Activated T-cell treated with anti-CD3 and anti-CD28 coated beads for 48 hours (primary cell): Measurements from ENCODE around the gene RBM7.

Source experiments
- DNase-seq: peaks from one replicate; pipeline ENCODE4 v3.0.0-alpha.2; 2020; ENCODE audit warnings: low read depth

The RBM7 gene

DNA sequence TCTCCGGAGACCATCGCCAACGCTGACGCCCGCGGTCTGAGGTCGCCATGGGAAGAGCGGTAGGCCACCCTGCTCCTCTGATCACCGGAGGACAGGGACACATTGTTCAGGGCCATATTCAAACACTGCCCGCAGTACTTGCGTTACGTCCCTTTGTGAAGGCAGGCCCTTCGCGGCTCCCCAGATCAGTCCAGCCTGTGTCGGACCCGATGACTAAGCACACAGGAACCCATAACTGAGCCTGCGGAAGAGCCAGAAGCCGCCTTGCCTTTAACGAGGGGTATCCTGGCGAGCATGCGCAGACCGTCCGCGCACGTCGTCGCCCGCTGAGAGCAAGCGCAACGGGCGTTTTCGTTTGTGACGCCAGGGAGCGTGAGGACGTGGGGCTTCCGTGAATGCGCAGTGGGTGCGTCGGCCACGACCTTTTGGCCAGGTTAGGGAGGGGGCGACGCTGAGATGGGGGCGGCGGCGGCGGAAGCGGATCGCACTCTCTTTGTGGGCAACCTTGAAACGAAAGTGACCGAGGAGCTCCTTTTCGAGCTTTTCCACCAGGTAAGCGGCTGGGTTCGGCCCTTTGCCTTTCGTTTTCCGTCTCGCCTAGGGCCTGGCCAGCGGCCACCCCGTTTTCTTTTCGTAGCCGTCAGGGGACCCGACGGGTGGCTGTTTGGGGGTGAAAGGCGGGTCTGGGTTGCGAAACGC, at the start of gene RBM7, which contains the start of gene C11orf71:
TSS of gene RBM7 (plus strand) at position 451 of the 699 bp plus-strand sequence. CDS start at position 457, 6 bp downstream.
TSS of gene C11orf71 (minus strand) at position 296 of the 699 bp plus-strand sequence. CDS start at position 116, 180 bp downstream.
- DNase-seq: peak; percentile 94

- no peak for DNase-seq
Measured at GRCh38 chr11:114353443-114353842, 47.0 kb upstream of the RBM7 start.

GRCh38 chr11:114354076-114354475, 46.4 kb upstream of the RBM7 start:
- DNase-seq: no peak

DNA sequence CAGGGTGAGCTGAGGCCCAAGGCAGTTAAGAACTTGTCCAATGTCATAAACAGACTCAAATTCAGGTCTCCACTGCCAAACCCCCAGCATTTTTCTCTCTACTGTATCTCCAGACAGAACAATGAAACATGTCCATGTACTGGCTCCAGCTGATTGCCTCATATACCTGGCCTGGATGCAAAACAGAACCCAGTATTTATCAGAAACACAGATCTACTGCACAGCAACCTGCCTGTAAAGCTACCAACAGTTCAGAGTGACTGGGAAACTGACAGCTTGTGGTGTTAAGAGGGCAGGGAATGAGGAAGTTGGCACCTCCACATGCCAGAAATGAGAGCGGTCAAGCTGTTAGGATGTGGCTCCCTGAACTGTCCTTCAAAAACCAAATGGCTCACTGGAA, 41.8 kb upstream of the RBM7 start:
- no peak for DNase-seq

GRCh38 chr11:114359342-114359741, 41.1 kb upstream of the RBM7 start:
- DNase-seq: no peak

DNA sequence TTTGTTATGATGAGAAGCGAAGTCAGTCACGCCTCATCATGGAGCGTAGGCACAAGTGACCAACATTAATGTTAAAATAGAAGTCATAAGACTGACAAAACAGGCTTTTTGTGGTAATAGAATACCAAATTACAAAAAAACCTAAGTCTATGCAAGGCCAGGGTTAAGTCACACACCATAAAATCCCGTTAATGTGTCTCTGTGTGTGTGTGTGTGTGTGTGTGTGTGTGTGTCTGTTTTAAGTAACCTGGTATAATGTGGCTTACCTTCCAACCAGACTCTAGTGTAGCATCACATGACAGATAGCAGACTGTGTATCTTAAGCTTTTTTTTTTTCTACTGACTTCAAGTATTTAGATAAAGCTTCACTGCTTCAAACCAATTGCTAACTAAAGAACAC, 38.1 kb upstream of the RBM7 start:
- DNase-seq: no peak

GRCh38 chr11:114362958-114363357, 37.5 kb upstream of the RBM7 start:
- DNase-seq: no peak

DNA sequence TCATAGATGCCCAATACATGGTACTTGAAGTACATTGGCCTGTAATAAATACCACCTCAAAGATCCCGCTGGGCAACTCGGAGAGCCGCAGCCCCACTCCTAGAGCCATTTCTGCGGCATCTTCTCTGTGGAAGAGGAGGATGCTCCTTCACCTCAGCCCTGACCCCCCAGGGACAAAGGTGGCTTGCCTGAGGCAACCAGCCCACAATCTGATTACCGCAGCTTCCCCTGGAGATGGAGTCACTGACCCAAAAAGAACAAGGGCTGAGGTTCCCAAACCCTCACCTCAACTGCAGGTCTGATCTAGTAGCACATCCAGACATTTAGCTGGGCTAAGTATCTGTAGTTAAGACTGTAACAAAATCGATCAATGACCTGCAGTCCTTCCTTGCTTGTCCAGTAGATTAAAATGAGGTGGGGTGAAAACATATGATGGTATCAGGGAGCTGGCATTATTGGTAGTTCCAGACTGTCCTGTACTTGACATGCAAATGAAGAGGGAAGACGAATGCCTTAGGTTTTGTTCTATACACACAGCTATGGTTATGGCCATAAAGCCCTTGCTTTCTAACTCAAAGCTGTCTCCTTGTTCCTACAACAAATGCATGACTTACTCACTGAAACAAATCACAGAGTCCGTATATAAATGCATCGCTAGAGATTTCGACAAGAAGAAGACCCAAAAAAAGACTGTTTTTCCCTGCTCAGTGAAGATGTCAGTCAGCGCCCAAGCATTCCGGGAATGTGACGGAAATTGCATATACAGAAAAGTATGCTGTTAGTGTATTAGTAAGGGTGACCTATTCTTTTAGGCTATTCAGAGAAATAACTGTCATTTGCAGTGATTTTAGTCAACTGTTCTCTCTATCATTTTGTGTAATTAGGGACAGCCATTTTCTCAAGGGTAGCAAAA, 33.9 kb upstream of the RBM7 start:
- no peak for DNase-seq

GRCh38 chr11:114367244-114367957, 33.1 kb upstream of the RBM7 start:
- DNase-seq: no peak

GRCh38 chr11:114368918-114369680, 31.4 kb upstream of the RBM7 start:
- DNase-seq: no peak

DNA sequence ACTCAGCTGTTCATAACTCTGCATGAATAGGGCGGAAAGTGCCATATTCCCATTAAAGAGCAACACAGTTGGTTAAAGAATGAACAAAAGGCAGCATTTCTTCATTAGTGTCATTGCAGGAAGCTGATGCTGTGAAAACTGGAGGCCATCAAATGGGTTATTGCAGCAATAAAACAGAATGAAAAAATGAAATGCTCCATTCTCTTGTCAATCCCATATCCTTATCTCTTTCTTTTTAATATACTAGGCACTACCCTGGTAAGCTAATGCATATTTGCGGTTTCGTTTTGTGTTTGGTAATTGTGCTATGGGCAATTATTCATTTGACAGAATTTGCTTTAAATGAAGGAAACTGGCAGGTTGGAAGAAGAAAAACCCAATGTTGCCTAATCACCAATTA, 25.4 kb upstream of the RBM7 start:
- no peak for DNase-seq

GRCh38 chr11:114377612-114378267, 22.7 kb upstream of the RBM7 start:
- DNase-seq: no peak

GRCh38 chr11:114379394-114380069, 20.9 kb upstream of the RBM7 start:
- no peak for DNase-seq

- no peak for DNase-seq
Measured at GRCh38 chr11:114382509-114382908, 18.0 kb upstream of the RBM7 start.

GRCh38 chr11:114384487-114384886, 16.0 kb upstream of the RBM7 start:
- DNase-seq: no peak

GRCh38 chr11:114386131-114386530, 14.3 kb upstream of the RBM7 start:
- no peak for DNase-seq

DNA sequence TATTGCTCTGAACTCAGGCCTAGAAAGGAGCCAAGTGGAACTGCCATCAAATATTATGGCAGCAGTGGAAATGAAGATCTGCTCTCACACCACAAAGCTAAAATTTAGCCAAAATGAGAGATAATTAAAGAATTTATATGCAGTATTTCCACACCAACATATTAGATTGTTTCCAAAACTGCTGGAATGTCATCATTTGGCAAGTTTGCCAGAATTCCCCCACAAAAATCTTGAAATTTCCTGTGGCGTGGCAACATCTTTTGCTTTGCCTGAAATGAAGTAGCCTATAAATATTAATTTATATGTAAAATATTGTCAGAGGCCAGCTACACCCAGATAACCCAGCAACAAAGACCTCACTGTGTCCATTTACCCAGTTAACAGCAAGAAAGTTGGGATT, 13.9 kb upstream of the RBM7 start:
- DNase-seq: no peak

DNA sequence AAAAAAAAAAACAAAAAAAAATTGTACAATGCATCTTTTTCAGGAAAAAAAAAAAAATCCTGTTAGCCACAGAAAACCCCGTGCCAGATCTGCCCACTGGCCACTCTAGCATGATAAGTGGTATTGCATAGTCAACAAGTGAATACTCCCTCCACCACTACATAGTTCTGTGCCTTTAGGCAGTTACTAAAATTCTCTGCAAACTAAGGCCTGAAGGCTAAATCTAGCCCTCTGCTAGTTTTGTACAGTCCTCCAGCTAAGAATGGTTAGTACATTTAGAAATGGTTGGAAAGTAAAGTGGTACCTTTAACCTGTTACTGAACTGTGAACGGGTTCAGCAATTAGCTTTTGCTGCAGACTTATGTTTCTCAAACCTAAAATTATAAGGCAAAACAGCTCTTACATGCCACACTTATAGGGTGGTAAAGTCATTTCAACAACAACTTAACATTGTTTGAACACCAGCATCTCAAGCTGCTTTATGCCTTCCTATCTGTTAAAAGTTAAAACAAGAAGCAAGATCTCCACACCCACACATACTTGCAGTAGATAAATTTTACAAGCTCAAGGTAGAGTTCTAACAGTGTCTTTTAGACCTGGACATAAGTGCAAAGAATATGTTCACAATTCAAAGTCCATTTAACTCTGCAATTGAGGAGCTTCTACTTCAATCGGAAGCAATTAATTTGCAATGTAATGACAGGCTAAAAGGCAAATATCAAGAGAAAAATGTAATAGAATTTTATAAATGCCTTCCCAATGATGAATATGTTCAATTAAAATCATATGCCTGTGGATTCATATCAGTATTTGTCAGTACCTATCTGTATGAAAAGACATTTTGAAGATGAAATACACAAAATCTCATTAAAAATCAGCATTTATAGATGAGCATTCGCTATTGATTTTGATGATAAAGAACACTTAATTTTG, 7.5 kb upstream of the RBM7 start:
- DNase-seq: no peak

- DNase-seq: no peak
Measured at GRCh38 chr11:114395736-114396135, 4.7 kb upstream of the RBM7 start.
